Activated CD4-positive, alpha-beta T cell treated with anti-CD3 and anti-CD28 coated beads, Interleukin-2, Interleukin-4, amounts not matched to agents 100 ng/mL and 50 ng/mL, durations not matched to agents 16 hours and 8 hours (primary cell): ENCODE data around the gene GLTP.
"Not testable (repeated sequence)": the region's sequence is repeated elsewhere in the genome, so short reads cannot be mapped to it uniquely, and the experiment has no call there.

Source experiments
- DNase-seq: peaks from one replicate; pipeline ENCODE4 v3.0.0-alpha.2; 2020; ENCODE audit warnings: low spot score

Gene GLTP

DNA sequence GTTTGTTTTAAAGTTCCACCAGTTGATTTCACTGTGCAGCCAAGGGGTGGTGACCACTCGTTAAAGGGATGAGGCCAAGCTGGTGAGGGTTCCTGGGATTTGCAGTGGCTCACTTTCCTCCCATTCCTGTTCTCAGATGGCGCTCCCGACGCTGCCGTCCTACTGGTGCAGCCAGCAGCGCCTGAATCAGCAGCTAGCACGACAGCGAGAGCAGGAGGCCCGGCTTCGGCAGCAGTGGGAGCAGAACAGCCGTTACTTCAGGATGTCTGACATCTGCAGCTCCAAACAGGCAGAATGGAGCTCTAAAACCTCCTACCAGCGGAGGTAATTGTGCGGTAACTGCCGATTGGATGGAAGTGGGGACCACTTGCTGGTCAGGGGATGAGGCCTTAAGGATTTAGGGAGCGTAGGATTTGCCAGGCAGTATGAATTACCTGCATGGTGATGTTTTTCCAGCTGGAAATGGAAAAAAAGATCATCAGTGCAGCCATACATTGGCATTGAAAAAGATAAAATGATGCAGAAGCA lies 22.6 kb upstream of the GLTP start:
- no peak for DNase-seq

GRCh38 chr12:109900752-109901580 lies 20.6 kb upstream of the GLTP start:
- DNase-seq, result no peak

GRCh38 chr12:109899783-109900751 lies 19.7 kb upstream of the GLTP start, which contains the start of gene TCHP:
Gene TCHP (plus strand): TSS chr12:109900274. CDS start chr12:109903027, 2,753 bp downstream.
- DNase-seq, result peak; percentile 81

DNA sequence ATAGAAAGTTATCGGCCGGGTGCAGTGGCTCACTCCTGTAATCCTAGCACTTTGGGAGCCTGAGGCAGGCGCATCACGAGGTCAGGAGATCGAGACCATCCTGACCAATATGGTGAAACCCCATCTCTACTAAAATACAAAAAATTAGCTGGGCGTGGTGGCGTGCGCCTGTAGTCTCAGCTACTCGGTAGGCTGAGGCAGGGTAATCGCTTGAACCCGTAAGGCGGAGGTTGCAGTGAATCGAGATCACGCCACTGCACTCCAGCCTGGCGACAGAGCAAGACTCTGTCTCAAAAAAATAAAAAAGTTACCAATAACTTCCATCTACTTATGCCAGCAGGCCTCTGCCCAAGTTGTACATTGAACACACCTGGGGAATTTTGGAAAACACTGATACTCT lies 19.0 kb upstream of the GLTP start:
- DNase-seq, result not testable (repeated sequence)

DNA sequence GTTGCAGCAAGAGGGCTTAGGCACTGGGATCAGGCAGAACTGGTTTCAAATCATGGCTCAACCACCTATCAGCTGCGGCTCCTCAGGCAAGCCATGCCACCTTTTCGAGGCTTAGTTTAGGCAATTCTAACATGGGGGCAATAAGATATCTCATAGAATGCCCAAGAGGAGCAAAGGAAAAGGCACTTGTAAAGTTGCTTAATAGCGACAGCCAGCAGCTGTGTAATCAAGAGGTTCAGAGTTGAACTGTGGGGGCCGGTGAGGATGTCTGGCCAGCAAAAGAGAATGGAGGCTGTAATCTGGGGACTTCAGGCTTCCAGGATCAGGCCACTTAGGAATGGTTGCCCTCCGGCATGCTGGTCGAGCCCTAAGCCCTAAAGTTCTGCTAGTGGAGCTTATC lies 16.7 kb upstream of the GLTP start:
- no peak for DNase-seq

DNA sequence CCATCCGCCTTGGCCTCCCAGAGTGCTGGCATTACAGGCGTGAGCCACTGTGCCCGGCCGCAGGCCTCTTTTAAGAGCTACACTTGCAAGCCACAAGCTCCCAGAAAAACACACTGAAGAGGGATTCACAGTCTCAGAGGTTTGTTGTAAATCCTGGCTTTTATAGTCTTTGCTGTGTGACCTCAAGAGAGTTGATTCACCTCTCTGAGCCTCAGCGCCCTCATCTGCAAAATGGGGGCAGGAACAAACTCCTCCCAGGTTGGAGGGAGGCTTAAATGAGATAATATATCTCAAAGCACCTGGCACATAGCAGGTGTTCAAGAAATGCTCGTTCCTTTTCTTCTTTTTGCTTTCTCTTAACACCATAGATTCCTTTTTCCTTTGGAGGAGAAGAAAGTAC lies 15.8 kb upstream of the GLTP start:
- DNase-seq, result no peak

GRCh38 chr12:109894939-109895338 lies 14.6 kb upstream of the GLTP start:
- no peak for DNase-seq

- no peak for DNase-seq
These were observed 13.1 kb upstream of the GLTP start for GRCh38 chr12:109893261-109893995.

DNA sequence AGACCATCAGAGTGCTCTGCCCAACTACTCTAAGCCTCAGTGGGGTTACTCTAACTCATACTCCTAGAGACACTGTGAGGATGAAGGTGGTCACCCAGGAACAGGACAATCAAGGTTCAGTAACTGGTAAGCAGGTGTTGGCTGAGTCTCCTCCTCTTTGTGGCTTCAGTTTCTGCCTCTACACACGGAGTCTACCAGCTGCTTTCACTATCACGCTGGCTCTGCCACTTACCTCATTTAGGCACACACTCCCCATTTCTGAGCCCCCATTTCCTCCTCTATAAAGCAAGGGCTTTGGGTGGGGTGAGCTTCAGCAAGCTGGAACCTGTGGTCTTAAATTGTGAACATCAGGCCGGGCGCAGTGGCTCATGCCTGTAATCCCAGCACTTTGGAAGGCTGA lies 12.4 kb upstream of the GLTP start:
- peak; percentile 32 for DNase-seq

GRCh38 chr12:109892165-109892715 lies 11.9 kb upstream of the GLTP start:
- DNase-seq, result no peak

GRCh38 chr12:109891731-109892130 lies 11.4 kb upstream of the GLTP start:
- not testable (repeated sequence) for DNase-seq

DNA sequence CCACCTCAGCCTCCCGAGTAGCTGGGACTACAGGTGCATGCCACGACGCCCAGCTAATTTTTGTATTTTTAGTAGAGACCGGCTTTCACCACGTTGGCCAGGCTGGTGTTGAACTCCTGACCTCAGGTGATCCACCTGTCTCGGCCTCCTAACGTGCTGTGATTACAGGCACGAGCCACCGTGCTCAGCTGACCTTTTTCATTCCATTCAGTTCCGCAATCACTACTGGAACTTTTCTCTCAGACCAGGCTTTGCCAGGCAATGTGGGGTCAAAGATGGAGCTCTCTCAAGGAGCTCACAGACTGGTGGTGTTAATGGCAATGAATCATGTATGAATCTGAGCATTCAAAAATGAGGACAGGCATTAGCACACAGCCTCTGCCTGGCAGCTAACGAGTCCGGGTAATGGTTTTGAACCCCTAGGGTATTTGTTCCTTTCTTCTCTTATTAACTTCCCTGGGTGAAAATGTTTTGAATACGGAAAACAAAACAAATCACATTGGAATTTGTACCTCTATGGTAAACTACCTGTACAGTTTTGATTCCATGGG lies 10.4 kb upstream of the GLTP start:
- DNase-seq, result no peak

DNA sequence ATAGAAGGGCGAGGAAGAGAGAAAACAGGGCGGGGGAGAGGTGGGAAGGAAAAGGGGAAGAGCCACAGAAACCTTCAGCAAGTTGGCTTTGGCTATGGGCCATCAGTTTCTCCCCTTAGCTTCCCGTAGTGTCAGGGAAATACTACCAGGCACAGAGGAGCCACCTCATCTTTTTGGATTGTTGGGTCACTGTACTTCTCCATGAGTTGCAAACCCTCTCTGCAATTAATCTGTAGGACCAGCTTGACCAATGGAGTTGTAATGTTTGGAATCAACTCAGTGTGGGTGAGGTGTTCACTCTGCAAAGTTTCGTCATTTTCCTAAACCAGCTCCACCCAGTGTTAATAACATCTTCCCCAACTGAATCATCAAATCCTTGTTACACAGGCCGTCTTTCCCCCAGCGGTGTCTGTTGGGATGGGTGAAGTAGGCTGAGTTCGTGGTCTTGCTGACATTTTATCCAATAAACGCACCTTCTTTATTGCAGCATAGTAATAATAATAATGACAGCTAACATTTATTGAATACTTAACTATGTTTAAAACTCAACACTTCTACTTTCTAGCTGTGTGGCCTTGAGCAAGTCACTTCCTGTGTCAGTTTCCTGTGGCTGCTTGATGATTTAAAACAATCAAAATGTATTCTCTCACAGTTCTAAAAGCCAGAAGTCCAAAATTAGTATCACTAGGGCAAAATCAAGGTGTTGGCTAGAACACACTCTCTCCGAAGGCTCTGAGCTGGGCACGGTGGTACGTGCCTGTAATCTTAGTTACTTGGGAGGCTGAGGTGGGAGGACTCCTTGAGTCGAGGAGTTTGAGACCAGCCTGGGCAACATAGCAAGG lies 8.1 kb upstream of the GLTP start:
- peak; percentile 77 for DNase-seq

DNA sequence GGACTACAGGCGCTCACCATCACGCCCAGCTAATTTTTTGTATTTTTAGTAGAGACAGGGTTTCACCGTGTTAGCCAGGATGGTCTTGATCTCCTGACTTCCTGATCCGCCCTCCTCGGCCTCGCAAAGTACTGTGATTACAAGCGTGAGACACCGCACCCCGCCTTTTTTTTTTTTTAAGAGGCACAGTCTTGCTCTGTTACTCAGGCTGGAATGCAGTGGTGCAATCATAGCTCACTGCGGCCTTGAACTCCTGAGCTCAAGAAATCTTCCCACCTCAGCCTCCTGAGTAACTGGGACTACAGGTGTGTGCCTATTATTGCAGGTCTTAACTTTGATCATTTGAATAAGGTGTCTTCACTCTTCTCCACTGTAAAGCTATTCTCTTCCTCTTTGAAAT lies 5.3 kb upstream of the GLTP start:
- DNase-seq, result no peak

- DNase-seq, result no peak
These were observed 3.1 kb upstream of the GLTP start for GRCh38 chr12:109883461-109883860.

DNA sequence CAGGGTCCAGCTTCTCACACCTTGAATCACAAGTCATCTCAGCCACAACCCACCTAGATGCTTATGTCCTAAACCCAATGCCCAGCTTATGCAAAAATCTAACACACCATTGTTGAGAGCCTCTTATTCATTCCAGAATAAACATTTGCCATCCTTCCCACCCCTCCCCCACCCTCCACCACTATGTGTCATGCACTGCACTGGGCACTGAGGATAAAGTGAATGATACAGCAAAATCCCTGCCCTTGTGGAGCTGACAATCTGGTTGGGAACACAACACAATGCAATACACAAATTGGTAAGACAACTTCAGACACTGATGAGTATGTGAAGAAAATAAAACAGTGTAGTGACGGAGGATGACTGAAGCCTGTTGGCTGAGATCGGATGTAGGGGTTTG lies 1.4 kb upstream of the GLTP start:
- DNase-seq, result no peak

DNA sequence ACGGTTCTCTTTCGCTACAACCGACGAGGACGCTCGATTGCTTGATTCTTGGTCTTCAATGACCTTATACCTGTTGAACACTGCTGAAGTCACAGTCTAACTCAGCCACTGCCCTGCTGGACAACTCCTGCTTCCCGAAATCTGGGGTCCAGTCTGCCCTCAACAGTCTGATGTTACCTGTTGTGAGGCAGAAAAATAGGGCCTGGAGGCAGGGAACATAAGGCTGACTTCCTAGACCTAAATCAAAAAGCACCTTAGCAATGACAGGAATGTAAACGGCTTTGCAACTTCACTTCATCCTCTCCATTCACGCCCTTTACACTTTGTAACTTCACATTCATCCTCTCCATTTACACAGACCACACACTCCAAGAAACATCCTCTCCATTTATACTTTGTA lies 597 bp upstream of the GLTP start:
- DNase-seq, result no peak

DNA sequence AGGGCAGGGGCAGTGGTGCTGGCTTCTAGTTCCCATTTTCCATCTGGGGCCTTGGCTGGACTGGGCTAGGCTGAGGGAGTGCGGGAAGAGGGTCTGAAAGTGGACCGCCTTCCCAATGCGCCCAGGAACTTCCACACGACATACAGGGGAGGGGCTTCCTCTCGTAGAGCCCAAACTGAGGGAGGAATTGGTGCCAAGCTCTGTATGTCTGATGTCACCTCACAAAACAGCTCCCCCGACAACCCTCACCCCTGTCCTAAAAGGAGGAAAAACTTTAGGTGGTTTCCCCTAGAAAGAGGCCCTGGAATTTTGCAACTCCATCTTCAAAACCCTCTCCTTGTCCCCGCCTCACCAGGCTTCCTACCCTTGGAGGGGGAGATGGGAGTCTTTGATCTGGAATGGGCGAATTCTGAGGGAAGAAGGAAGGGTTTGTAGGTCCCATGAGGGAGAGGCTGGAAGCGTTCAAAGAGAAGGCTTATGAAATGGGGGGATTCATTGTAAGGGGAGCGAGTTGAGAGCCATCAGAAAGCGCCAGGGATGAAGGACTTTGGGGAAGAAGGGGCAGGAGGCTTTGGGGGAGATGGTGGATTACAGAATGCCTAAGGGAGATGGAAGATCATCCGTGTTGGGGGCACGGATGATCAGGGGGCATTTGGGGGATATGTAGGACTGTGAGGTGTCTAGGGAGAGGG lies 844 bp downstream of the GLTP start:
- DNase-seq, result no peak

- DNase-seq, result no peak
These were observed 1.6 kb downstream of the GLTP start for GRCh38 chr12:109878749-109879148.

- no peak for DNase-seq
These were observed 2.1 kb downstream of the GLTP start for GRCh38 chr12:109878247-109878625.
